Chondrocyte (in vitro differentiated cells): ENCODE results near the gene HAUS2. TPM values are rescaled to one million over a fixed set of nuclear protein-coding genes. Genes with fewer than 3 reads are reported as not detected.

Source experiments
- DNase-seq: peaks from one replicate; pipeline ENCODE4 v3.0.0; 2021; ENCODE audit warnings: mixed read lengths, low spot score
- H3K27ac Mint-ChIP-seq: one replicate; pipeline ENCODE4 v1.8.0; 2021; ENCODE audit warnings: mild to moderate bottlenecking, moderate library complexity, mixed read lengths; ENCODE audit not compliant: unreplicated experiment
- H3K27me3 Mint-ChIP-seq: 2 replicates; pipeline ENCODE4 v1.8.0; 2021; ENCODE audit warnings: low read depth, mixed read lengths
- H3K36me3 Mint-ChIP-seq: 2 replicates; pipeline ENCODE4 v1.8.0; 2021; ENCODE audit warnings: low read depth, mixed read lengths
- H3K4me1 Mint-ChIP-seq: 2 replicates; pipeline ENCODE4 v1.8.0; 2021; ENCODE audit warnings: low read depth, mild to moderate bottlenecking, mixed read lengths
- H3K4me3 Mint-ChIP-seq: one replicate; pipeline ENCODE4 v1.8.0; 2021; ENCODE audit warnings: mild to moderate bottlenecking, moderate library complexity, mixed read lengths; ENCODE audit not compliant: unreplicated experiment
- H3K9me3 Mint-ChIP-seq: 2 replicates; pipeline ENCODE4 v1.8.0; 2021; ENCODE audit warnings: low read depth, mixed read lengths
- CTCF ChIP-seq: fragments of 200-600 bp; sonication (generic); IDR thresholded peaks from 2 replicates; pipeline ENCODE4 v1.5.0; 2021; ENCODE audit warnings: antibody characterized with exemption, mild to moderate bottlenecking, moderate library complexity
- total RNA-seq: library from RNA; stranded (reverse); gene quantifications from 3 replicates; pipeline ENCODE4 v1.2.1, GENCODE V29; 2021

HAUS2 gene
- total RNA-seq, 1 donor from 2014 or later = 18.5 TPM

DNA sequence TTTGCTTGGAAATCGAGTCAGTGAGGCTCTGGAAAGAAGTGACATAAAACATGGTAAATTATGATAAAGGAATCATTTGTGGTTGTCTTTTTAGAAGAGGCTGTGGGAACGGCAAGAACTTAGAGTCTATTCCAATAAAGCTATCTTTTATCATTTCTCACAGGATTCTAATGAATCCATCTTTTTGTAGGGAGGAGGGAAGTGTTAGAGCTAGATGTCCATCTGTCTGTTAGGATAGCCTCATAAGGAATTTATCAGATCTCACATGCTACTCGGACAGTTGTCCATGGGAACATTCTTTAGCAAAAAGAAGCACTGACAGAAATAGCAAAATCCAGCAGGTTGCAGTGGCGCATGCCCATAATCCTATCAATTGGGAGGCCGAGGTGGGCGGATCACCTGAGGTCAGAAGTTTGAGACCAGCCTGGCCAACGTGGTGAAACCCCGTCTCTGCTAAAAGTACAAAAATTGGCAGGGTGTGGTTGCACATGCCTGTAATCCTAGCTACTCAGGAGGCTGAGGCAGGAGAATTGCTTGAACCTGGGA lies 63.8 kb downstream of the HAUS2 start:
- no peak for DNase-seq
- no peak for TF ChIP-seq CTCF
- no peak overlapping the region for H3K27ac Mint-ChIP-seq
- no peaks in the 10 kb centered on the region for H3K9me3 Mint-ChIP-seq
- no peak overlapping the region for H3K4me3 Mint-ChIP-seq
- H3K27me3 Mint-ChIP-seq = no peaks in the 10 kb centered on the region
- H3K4me1 Mint-ChIP-seq = peaks cover 29% of the 10 kb centered on the region
- no peaks in the 10 kb centered on the region for H3K36me3 Mint-ChIP-seq

DNA sequence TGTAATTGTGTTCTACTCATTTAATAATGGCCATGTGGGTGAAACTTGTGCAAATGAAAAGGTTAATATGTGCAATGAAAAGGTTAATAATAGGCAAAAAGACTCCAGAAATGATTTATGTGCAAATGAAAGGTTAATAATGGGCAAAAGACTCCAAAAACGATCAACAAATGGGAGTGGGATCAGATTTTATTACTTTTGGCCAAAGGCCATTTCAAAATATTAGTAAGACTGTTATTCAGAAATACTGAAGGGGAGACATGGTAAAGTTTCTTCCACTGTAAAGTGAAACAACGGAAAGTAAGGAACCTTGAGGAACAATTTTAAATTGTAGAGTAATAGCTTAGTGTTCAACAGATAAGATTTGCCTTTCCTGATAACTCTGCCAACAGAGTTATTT lies 67.5 kb downstream of the HAUS2 start:
- no peak overlapping the region for H3K4me3 Mint-ChIP-seq
- TF ChIP-seq CTCF = no peak
- peaks cover 14% of the 10 kb centered on the region for H3K4me1 Mint-ChIP-seq
- no peaks in the 10 kb centered on the region for H3K9me3 Mint-ChIP-seq
- peaks cover 2% of the 10 kb centered on the region for H3K36me3 Mint-ChIP-seq
- H3K27me3 Mint-ChIP-seq = no peaks in the 10 kb centered on the region
- DNase-seq = no peak
- peak overlapping the region; percentile 6 for H3K27ac Mint-ChIP-seq

Other genes starting within 250 kb of the HAUS2 start
- 2.8 to 3.3 TPM (median 3.2 TPM) in 3 replicates for gene CAPN3, start 189.3 kb upstream of the HAUS2 start, total RNA-seq
- gene ZNF106, start 57.7 kb upstream of the HAUS2 start, total RNA-seq = 57.6 to 80.2 TPM (median 58.1 TPM) in 3 replicates
- 66.0 to 85.6 TPM (median 74.0 TPM) in 3 replicates for gene SNAP23, start 53.2 kb upstream of the HAUS2 start, total RNA-seq
- 30.4 to 32.4 TPM (median 31.9 TPM) in 3 replicates for gene LRRC57, start within 50 bp of the HAUS2 start, total RNA-seq
- 13.6 to 15.5 TPM (median 14.9 TPM) in 3 replicates for gene STARD9, start 26.8 kb downstream of the HAUS2 start, total RNA-seq
- 14.5 to 21.0 TPM (median 15.7 TPM) in 3 replicates for gene CDAN1, start 188.3 kb downstream of the HAUS2 start, total RNA-seq